ENCODE data around the gene CANX.

CANX gene

GRCh38 chr5:179759581-179760551 is 61.1 kb downstream of the CANX start:
- DNase-seq: peak; percentile 26

GRCh38 chr5:179762079-179762780 is 63.5 kb downstream of the CANX start:
- DNase-seq: peak; percentile 27

- DNase-seq: no peak
Observed at GRCh38 chr5:179762781-179763176, 64.0 kb downstream of the CANX start.

DNA sequence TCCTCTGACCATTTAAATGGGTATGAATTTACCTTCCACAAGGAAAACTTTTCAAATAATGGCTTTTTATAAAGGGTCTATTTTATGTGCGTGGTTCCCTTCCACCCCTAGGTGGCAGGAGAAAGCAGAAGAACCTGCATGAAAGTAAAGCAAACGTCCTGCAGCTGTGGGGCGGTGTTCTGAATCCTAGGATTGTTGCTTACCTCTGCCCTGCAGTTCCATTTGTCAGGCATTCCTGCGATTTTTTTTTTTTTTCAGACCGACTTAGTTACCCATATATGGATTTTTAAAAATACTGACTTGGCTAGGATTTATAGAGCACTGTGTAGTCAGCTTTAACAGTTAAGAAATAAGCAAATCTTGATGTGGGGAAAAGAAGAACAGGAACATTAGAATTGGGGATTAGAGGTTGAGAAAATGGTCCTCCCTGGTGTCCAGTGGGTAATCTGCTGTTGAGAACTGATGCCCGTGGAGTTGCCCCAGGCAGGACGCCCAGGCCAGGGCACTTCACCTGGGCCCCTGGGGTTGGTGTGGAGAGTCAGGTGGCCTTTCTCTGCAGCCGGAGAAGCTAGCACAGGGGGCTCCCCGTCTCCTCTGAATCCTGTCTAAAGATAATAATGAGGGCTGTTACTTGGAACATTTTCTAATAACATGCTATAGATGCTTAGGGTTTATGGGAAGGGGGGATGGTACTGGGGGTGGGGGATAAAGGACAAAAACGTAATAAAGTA is 64.6 kb downstream of the CANX start:
- DNase-seq: no peak

GRCh38 chr5:179764056-179764455 is 65.3 kb downstream of the CANX start:
- DNase-seq: no peak

DNA sequence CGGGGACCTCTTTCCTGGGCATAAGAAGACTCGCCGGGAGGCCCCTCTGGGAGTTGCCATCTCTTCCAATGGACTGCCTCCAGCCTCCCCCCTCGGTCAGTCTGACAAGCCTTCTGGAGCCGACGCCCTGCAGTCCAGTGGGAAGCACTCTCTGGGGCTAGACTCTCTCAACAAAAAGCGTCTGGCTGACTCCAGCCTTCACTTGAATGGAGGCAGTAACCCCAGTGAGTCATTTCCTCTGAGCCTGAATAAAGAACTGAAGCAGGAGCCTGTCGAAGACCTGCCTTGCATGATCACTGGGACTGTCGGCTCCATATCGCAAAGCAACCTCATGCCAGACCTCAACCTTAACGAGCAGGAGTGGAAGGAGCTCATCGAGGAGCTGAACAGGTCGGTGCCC is 66.6 kb downstream of the CANX start:
- no peak for DNase-seq

- no peak for DNase-seq
Observed at GRCh38 chr5:179766021-179766725, 67.4 kb downstream of the CANX start.

DNA sequence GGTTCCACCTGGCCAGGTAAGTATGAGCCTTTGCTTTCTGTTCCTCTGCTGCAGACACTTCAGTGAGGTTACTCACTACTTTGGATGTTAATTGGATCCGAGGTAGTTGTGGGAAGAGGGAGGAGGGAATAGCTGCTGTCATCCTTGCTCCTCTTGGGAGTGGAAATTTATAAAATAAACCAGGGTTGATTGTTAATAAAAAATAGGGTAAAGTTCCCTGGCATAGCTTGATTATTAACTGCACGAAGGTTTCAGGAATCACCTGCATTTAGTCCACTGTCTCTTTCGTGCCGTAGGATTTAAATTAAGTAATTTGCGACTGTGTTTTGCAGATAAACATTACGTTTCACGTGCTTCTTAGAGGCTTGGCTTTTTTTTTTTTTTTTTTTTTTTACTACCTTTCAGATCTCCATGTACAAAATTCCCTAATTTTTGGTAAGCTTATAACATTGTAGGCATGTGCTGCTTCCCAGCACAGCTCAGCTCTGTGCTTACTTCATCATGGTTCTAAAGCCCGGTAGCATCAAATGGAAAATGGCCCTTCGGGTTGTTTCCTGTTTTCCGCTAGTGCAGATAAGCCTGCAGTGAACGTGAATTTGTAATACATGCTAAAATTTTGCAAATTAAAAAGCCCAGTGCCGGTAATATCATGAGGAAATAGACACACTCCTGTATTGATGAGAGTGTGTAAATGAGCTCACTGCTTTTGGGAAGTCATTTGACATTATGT is 68.1 kb downstream of the CANX start:
- DNase-seq: no peak

GRCh38 chr5:179767496-179768100 is 68.8 kb downstream of the CANX start:
- DNase-seq: no peak

- DNase-seq: no peak
Observed at GRCh38 chr5:179768326-179769085, 69.7 kb downstream of the CANX start.

DNA sequence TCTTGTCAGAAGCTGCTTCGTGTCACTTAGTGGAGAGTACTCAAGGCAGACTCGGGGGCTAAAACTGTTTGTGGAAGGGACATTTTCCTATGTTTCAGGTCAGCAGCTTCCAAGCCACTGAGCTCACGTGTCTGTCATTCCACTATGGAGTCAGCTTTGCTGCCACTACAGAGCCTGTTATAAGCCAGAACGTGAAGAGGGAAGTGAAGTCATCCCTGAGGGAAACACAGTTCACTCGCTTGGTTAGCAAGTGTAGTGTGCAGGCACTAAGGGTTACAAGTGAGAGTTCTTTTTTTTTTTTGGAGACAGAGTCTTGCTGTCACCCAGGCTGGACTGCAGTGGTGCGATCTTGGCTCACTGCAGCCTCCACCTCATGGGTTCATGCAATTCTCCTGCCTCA is 70.5 kb downstream of the CANX start:
- DNase-seq: no peak

DNA sequence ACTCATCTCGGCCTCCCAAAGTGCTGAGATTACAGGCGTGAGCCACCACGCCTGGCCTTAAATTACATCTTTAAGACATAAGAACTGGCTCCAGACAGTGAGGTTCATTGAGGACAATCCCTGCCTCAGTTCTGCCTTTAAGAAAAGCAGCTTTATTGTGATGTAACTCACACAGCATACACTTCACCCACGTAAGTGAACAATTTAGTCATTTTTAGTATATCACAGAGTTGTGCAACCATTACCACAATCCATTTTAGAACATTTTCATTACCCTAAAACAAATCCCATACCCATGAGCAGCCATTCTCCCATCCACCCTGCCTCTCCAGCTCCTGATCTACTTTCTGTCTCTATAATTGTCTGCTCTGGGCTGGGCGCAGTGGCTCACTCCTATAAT is 71.0 kb downstream of the CANX start:
- DNase-seq: no peak

DNA sequence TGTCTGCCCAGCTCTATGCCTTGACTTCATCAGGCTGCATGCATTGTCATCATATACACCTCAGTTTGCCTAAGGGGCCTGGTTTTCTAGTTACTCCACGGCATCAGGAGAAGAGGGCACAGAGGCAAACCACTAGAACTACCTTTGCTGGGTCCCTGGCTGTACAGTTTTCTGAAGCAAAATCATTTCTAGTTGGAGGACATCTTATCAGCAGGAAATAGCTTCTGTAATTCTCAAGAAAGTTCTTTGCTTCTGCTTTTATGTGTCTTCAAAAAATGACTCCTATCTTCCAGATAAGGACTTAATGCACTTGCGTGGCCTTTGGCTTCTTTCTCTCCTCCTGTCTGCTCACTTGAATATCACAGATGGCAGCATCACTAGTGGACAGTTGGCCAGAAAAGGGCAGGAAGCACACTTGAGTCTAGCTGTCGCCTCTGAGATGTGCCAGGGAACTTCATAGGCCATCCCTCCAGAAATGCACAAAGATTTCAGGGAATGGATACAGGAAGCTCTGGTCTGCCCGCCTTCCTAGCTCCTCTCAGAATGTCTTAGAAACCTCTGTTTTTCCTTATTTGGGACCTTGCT is 72.6 kb downstream of the CANX start:
- DNase-seq: no peak

GRCh38 chr5:179772351-179772750 is 73.6 kb downstream of the CANX start:
- no peak for DNase-seq

- DNase-seq: no peak
Observed at GRCh38 chr5:179773686-179774040, 74.9 kb downstream of the CANX start.

GRCh38 chr5:179774442-179774841 is 75.7 kb downstream of the CANX start:
- DNase-seq: no peak

DNA sequence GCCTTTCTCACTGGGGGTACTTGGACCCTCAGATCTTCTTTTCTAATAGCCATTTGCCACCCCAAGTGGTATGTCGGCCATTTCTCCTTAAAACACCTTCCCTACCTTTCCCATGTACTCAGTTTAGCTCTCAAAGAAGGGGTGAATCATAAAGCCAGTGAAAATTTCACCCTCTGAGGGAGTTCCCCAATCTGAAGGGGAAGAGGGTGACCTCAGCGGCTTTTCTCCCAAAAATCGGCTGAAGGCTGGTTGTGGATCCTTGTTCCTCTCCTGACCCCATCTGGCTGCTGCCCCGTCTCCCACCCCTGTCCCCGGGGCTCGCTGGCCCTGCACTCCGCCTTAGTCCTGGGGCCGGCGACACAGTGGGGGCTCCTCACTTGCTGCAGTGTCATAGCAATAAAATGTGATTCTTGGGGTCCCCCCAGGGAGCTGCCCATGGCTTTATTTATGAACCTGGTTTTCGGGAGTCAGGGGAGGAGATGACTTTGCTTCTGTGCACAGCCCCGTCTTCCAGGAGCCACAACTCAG is 77.7 kb downstream of the CANX start:
- no peak for DNase-seq

GRCh38 chr5:179777456-179777855 is 78.7 kb downstream of the CANX start:
- DNase-seq: no peak

- no peak for DNase-seq
Observed at GRCh38 chr5:179777909-179778308, 79.1 kb downstream of the CANX start.

DNA sequence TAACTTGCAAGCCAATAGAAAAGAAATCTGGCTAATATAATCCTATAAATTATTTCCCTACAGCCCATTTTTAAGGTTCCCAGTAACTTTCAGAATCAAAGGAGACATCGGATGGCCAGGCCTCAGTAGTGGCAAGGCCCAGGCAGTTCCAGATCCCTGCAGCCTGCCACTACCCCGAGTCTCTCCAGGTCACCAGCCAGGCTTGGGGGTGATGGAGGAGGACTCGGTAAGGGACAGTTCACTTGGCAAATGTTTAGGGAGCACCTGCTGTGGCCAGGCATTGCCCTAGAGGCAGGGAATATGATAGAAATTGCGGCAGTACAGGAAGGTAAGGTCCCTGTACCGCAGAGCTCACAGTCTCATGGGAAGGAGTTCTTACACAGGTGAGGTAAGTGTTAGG is 79.8 kb downstream of the CANX start:
- no peak for DNase-seq
